AG04450 (cell line): ENCODE results near the gene NHS. TPM values are rescaled to one million over a fixed set of nuclear protein-coding genes. Genes with fewer than 3 reads are reported as not detected.

Experiments used
- CTCF ChIA-PET: fragments of 300-600, 350-600 bp; formaldehyde crosslinking; extraction: SDS; loops from one replicate; lab custom pipeline; 2022; ENCODE audit warnings: antibody characterized with exemption, inconsistent platforms; lab: Charles Lee
- POLR2A ChIA-PET: fragments of 350-600 bp; formaldehyde crosslinking; extraction: SDS; loops from one replicate; lab custom pipeline; 2021; ENCODE audit warnings: antibody characterized with exemption, inconsistent platforms; lab: Yijun Ruan, JAX
- DNase-seq: peaks from one replicate; pipeline ENCODE4 v3.0.0-alpha.2; 2011; ENCODE audit warnings: low read depth, low spot score
- H3K27ac ChIP-seq: one replicate; pipeline ENCODE4 v1.5.1; 2012; ENCODE audit warnings: low read depth, low read length, control low read depth
- H3K27me3 ChIP-seq: one replicate; pipeline ENCODE4 v1.6.0; 2012; ENCODE audit warnings: low read length; ENCODE audit not compliant: control insufficient read depth, insufficient read depth
- H3K4me3 ChIP-seq: 2 replicates; pipeline ENCODE4 v1.5.1; 2011; ENCODE audit warnings: mild to moderate bottlenecking, low read depth, low read length, control low read depth
- H3K9me3 ChIP-seq: 2 replicates; pipeline ENCODE4 v1.5.1; 2012; ENCODE audit warnings: low read length; ENCODE audit not compliant: control insufficient read depth, insufficient read depth
- CTCF ChIP-seq: IDR thresholded peaks from 2 replicates; pipeline ENCODE4 v1.5.1; 2011; ENCODE audit warnings: low read depth, low read length, control low read depth, inconsistent platforms
- polyA plus RNA-seq: library from polyadenylated mRNA; depleted of rRNA; stranded (reverse); fragments of >200 nt; gene quantifications from 2 replicates; pipeline ENCODE4 v1.2.3, GENCODE V29; 2011

The NHS gene
- polyA plus RNA-seq, 1 experiment, result 2.0 TPM

DNA sequence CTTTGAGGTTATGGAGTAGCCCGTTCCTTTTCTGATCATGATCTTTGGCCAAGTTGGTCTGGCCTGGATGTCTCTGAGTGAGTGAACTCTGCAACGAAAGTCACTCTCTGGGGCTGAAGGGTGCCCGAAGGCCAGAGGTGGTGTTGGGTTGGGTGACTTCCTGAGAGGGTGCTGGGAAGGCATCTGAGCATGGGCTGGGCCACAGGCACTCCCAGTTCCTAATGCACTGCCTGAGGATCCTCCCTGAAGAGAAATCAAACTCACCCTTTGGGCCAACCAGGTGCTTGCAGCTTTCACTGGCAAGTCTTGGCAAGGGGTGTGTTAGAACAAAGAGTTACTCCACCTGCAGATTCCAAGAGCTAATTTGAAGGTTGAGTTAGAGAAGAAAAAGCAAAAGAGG is 295.9 kb downstream of the NHS start:
- no peak for DNase-seq
- no peak overlapping the region for H3K27ac ChIP-seq
- POLR2A ChIA-PET, result interaction anchor here (0.6 kb wide), 1 partner anchor 69 kb away, joined by 7 read pairs; no protein-coding TSS in a partner anchor
- H3K27me3 ChIP-seq, result no peaks in the 10 kb centered on the region
- no peaks in the 10 kb centered on the region for H3K9me3 ChIP-seq
- CTCF ChIA-PET, result no interaction called here
- no peak overlapping the region for H3K4me3 ChIP-seq
- TF ChIP-seq CTCF, result no peak

- ChIA-PET POLR2A (no interaction called here), CTCF (no interaction called here)
- no peaks in the 10 kb centered on the region for H3K27me3 ChIP-seq
- no peak for TF ChIP-seq CTCF
- no peak overlapping the region for H3K4me3 ChIP-seq
- no peaks in the 10 kb centered on the region for H3K9me3 ChIP-seq
- no peak overlapping the region for H3K27ac ChIP-seq
- DNase-seq, result no peak
Observed at GRCh38 chrX:17674601-17675000, 299.6 kb downstream of the NHS start.

DNA sequence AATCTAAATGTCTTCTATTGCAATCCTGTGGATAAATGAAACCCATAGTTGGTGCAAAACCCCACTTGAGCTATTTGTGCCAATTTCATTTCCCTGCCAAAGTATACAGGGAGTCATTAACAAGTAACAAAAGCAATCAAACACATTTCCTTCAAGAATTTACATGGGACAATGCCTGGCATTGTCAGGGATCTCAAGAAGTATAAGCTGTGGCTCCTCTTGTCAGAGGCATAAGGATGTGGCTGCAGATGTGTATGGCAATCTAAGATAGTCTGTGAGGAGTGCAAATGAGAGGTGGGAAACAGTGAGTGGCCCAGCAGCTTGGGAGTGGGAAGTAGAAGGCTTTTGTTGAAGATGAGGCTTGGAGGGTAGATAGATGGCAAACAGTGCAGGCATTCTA is 304.3 kb downstream of the NHS start:
- Histone ChIP-seq H3K4me3 (no peak overlapping the region), H3K9me3 (no peaks in the 10 kb centered on the region), H3K27me3 (no peaks in the 10 kb centered on the region), H3K27ac (no peak overlapping the region)
- DNase-seq, result no peak
- ChIA-PET CTCF (interaction anchor here (0.5 to 1.1 kb wide), 2 partner anchors 11 to 17 kb away, joined by 3 to 4 read pairs; no protein-coding TSS in a partner anchor), POLR2A (no interaction called here)
- TF ChIP-seq CTCF, result no peak

- TF ChIP-seq CTCF, result no peak
- POLR2A ChIA-PET, result no interaction called here
- no peak overlapping the region for H3K4me3 ChIP-seq
- H3K27me3 ChIP-seq, result no peaks in the 10 kb centered on the region
- DNase-seq, result no peak
- CTCF ChIA-PET, result interaction anchor here (0.5 to 1.1 kb wide), 2 partner anchors 11 to 16 kb away, joined by 3 to 4 read pairs; no protein-coding TSS in a partner anchor
- H3K27ac ChIP-seq, result no peak overlapping the region
- H3K9me3 ChIP-seq, result no peaks in the 10 kb centered on the region
Observed at GRCh38 chrX:17679820-17680219, 304.8 kb downstream of the NHS start.

- no peaks in the 10 kb centered on the region for H3K27me3 ChIP-seq
- no peak overlapping the region for H3K4me3 ChIP-seq
- no peak overlapping the region for H3K27ac ChIP-seq
- CTCF ChIA-PET, result no interaction called here
- POLR2A ChIA-PET, result no interaction called here
- no peak for DNase-seq
- TF ChIP-seq CTCF, result no peak
- H3K9me3 ChIP-seq, result no peaks in the 10 kb centered on the region
Observed at GRCh38 chrX:17680732-17681413, 305.9 kb downstream of the NHS start.
